K562 (cell line): ENCODE results near the gene CGB8. TPM values are rescaled to one million over a fixed set of nuclear protein-coding genes. Genes with fewer than 3 reads are reported as not detected.
A peak's percentile ranks its signal among the peaks of the same experiment; 100 is the strongest.

Experiments used
- BRF2 ChIP-seq: IDR thresholded peaks from 3 replicates; pipeline ENCODE4 v1.6.1; 2011; ENCODE audit warnings: borderline replicate concordance, mild to moderate bottlenecking; ENCODE audit not compliant: insufficient read length, insufficient read depth
- CSDE1 ChIP-seq, 2 experiments: fragments of 450-650 bp; IDR thresholded peaks; 2 replicates each; pipeline ENCODE4 v1.6.1; 2016; ENCODE audit warnings: mild to moderate bottlenecking in 1 of 2
- ESRRB ChIP-seq: fragments of 250-450 bp; sonication (Bioruptor Pico); IDR thresholded peaks from 2 replicates; pipeline ENCODE4 v1.5.0; 2020; ENCODE audit warnings: mild to moderate bottlenecking, moderate library complexity, borderline replicate concordance
- GTF2F1 ChIP-seq: IDR thresholded peaks from 2 replicates; pipeline ENCODE4 v1.6.1; 2011; ENCODE audit warnings: low read depth, low read length, improper control_type of control experiment
- HDAC2 ChIP-seq: fragments of 450-650 bp; IDR thresholded peaks from 2 replicates; pipeline ENCODE4 v1.6.1; 2016; ENCODE audit warnings: mild to moderate bottlenecking
- HIVEP1 ChIP-seq: fragments of 250-450 bp; sonication (Bioruptor Pico); IDR thresholded peaks from 2 replicates; pipeline ENCODE4 v1.4.0; 2020; ENCODE audit warnings: mild to moderate bottlenecking
- LCOR ChIP-seq: sonication (generic); formaldehyde crosslinking; IDR thresholded peaks from 2 replicates; pipeline ENCODE4 v1.8.0; 2022; ENCODE audit warnings: mild to moderate bottlenecking, missing genetic modification reagents
- MLLT1 ChIP-seq, 2 experiments: fragments of 450-650 bp; IDR thresholded peaks; 2 replicates each; pipeline ENCODE4 v1.6.1; 2016
- PHF20 ChIP-seq: fragments of 450-650 bp; IDR thresholded peaks from 2 replicates; pipeline ENCODE4 v1.6.1; 2018; ENCODE audit not compliant: partially characterized antibody
- SMARCA4 ChIP-seq: fragments of 450-650 bp; IDR thresholded peaks from 2 replicates; pipeline ENCODE4 v1.6.1; 2016
- SMARCE1 ChIP-seq: fragments of 450-650 bp; IDR thresholded peaks from 2 replicates; pipeline ENCODE4 v1.7.1; 2016; ENCODE audit warnings: mild to moderate bottlenecking
- SRSF9 ChIP-seq: fragments of 200-400 bp; formaldehyde crosslinking; IDR thresholded peaks from 2 replicates; pipeline ENCODE4 v1.6.1; 2017; ENCODE audit warnings: low read depth, low read length, borderline replicate concordance
- STAT5A ChIP-seq: IDR thresholded peaks from 2 replicates; pipeline ENCODE4 v1.6.1; 2012; ENCODE audit warnings: low read length, inconsistent platforms, borderline replicate concordance
- TFAM ChIP-seq: fragments of 250-450 bp; sonication (Bioruptor Pico); conservative IDR thresholded peaks from 2 replicates; pipeline ENCODE4 v1.5.0; 2021; ENCODE audit warnings: mild to moderate bottlenecking, moderate library complexity
- ZNF584 ChIP-seq: fragments of 200-800 bp; sonication (Bioruptor generic); IDR thresholded peaks from 2 replicates; pipeline ENCODE4 v1.6.1; 2016; ENCODE audit warnings: low read depth, mild to moderate bottlenecking, missing genetic modification characterization, missing compliant biosample characterization
- ZNF639 ChIP-seq, 2 experiments: fragments of 200-800 bp in 1 of 2; sonication (Bioruptor generic) in 1 of 2; sonication (generic) in 1 of 2; formaldehyde crosslinking in 1 of 2; IDR thresholded peaks in 1 of 2; conservative IDR thresholded peaks in 1 of 2; 2 replicates each; pipeline versions ENCODE4 v1.5.0 to v1.6.1; 2016 to 2020; ENCODE audit warnings: missing compliant biosample characterization in 1 of 2, missing genetic modification characterization in 1 of 2, missing genetic modification reagents in 1 of 2
- polyA plus RNA-seq, 8 experiments: library from polyadenylated mRNA; depleted of rRNA in 4 of 8; stranded (reverse) in 5 of 8; unstranded in 3 of 8; fragments of >200 nt; fragmentation: Nextera tagmentation in 2 of 8; fragmentation: Illumina TruSeq in 1 of 8; extraction: Ambion mirVana in 2 of 8; extraction: Trizol in 1 of 8; gene quantifications; 2 replicates each; pipeline versions ENCODE4 v1.2.1 to v1.2.3, GENCODE V29; 2011 to 2014; ENCODE audit warnings: inconsistent platforms in 1 of 8, missing spikeins in 1 of 8
- total RNA-seq, 7 experiments: library from RNA; depleted of rRNA in 6 of 7; stranded (reverse); fragments of >200 nt in 6 of 7; fragmentation: Illumina TruSeq in 2 of 7; extraction: Trizol in 2 of 7; gene quantifications; 2 replicates each; pipeline versions ENCODE4 v1.2.1 to v1.2.3, GENCODE V29; 2011 to 2021; ENCODE audit warnings: low replicate concordance in 1 of 7
- TF ChIP-seq, protein P1 (sequence below), 3 experiments: fragments of 200-800 bp in 1 of 3; sonication (Bioruptor generic) in 1 of 3; sonication (generic) in 1 of 3; formaldehyde crosslinking in 1 of 3; IDR thresholded peaks; 2 replicates each; pipeline versions ENCODE4 v1.6.1 to v1.8.0; 2016 to 2022; ENCODE audit warnings: mild to moderate bottlenecking in 2 of 3, missing compliant biosample characterization in 2 of 3, missing genetic modification characterization in 2 of 3, missing genetic modification reagents in 1 of 3
- TF ChIP-seq, protein P2 (sequence below): fragments of 450-650 bp; IDR thresholded peaks from 2 replicates; pipeline ENCODE4 v1.6.1; 2017; ENCODE audit warnings: antibody characterized with exemption, mild to moderate bottlenecking

Gene CGB8
- total and polyA plus RNA-seq, 9 of the 15 experiments (the other 6 are each of a cell fraction or from before 2014, with no cell fraction given), result not detected

- TF ChIP-seq, protein P1, sequence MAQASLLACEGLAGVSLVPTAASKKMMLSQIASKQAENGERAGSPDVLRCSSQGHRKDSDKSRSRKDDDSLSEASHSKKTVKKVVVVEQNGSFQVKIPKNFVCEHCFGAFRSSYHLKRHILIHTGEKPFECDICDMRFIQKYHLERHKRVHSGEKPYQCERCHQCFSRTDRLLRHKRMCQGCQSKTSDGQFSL (CRISPR knock-in tag; IDR thresholded peaks at IDR 0.05), result no peak
- TF ChIP-seq, protein P1 (tag; IDR thresholded peaks at IDR 0.05), result no peak
- TF ChIP-seq GTF2F1 (no peak), TFAM (CRISPR knock-in tag) (no peak), HDAC2 (0 out of 2 replicates have a peak, but pooled peaks have one; percentile 71), SMARCA4 (peak; percentile 45), SMARCE1 (peak; percentile 59), ZNF639 (CRISPR knock-in tag; conservative IDR thresholded peaks at IDR 0.05 in 1 of 2, IDR thresholded peaks at IDR 0.05 in 1 of 2) (no peak), PHF20 (no peak), STAT5A (no peak), BRF2 (no peak), CSDE1 (IDR thresholded peaks at IDR 0.05) (no peak), HIVEP1 (CRISPR knock-in tag) (no peak), MLLT1 (IDR thresholded peaks at IDR 0.05) (peak in 1 of 2 experiments; percentile 9; a peak in 1 of 4 replicates), LCOR (CRISPR knock-in tag) (no peak; the same call in 1 of the 2 replicates), ZNF584 (CRISPR knock-in tag) (no peak; the same call in 1 of the 2 replicates), ESRRB (CRISPR knock-in tag) (no peak), SRSF9 (no peak)
- TF ChIP-seq, protein P2, sequence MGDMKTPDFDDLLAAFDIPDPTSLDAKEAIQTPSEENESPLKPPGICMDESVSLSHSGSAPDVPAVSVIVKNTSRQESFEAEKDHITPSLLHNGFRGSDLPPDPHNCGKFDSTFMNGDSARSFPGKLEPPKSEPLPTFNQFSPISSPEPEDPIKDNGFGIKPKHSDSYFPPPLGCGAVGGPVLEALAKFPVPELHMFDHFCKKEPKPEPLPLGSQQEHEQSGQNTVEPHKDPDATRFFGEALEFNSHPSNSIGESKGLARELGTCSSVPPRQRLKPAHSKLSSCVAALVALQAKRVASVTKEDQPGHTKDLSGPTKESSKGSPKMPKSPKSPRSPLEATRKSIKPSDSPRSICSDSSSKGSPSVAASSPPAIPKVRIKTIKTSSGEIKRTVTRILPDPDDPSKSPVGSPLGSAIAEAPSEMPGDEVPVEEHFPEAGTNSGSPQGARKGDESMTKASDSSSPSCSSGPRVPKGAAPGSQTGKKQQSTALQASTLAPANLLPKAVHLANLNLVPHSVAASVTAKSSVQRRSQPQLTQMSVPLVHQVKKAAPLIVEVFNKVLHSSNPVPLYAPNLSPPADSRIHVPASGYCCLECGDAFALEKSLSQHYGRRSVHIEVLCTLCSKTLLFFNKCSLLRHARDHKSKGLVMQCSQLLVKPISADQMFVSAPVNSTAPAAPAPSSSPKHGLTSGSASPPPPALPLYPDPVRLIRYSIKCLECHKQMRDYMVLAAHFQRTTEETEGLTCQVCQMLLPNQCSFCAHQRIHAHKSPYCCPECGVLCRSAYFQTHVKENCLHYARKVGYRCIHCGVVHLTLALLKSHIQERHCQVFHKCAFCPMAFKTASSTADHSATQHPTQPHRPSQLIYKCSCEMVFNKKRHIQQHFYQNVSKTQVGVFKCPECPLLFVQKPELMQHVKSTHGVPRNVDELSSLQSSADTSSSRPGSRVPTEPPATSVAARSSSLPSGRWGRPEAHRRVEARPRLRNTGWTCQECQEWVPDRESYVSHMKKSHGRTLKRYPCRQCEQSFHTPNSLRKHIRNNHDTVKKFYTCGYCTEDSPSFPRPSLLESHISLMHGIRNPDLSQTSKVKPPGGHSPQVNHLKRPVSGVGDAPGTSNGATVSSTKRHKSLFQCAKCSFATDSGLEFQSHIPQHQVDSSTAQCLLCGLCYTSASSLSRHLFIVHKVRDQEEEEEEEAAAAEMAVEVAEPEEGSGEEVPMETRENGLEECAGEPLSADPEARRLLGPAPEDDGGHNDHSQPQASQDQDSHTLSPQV, result peak; percentile 79
These were observed 35.5 kb upstream of the CGB8 start (continued) for GRCh38 chr19:49084206-49085019.
